RWPE1 (cell line): ENCODE measurements around the gene NMNAT2.

ENCODE experiments used
- CTCF ChIA-PET: fragments of 350-600 bp; sonication (Branson Sonifier 250); formaldehyde crosslinking; extraction: SDS; loops from one replicate; lab custom pipeline; 2021; lab: Yijun Ruan, JAX
- POLR2A ChIA-PET: fragments of 400-600 bp; formaldehyde crosslinking; extraction: SDS; loops from one replicate; lab custom pipeline; 2020; ENCODE audit warnings: antibody characterized with exemption; ENCODE audit not compliant: low non-redundant PET; lab: Yijun Ruan, JAX
- DNase-seq: peaks from one replicate; pipeline ENCODE4 v3.0.0; 2012; ENCODE audit warnings: low spot score
- H3K27ac ChIP-seq: fragments of 450-650 bp; 2 replicates; pipeline ENCODE4 v1.5.1; 2017
- TF ChIP-seq, protein P1 (sequence below): fragments of 450-650 bp; conservative IDR thresholded peaks from 2 replicates; pipeline ENCODE4 v1.5.1; 2017; ENCODE audit warnings: low read depth, mild to moderate bottlenecking

The NMNAT2 gene

GRCh38 chr1:183255073-183255472, 163.1 kb downstream of the NMNAT2 start:
- H3K27ac ChIP-seq = no peak overlapping the region
- ChIA-PET CTCF (no interaction called here), POLR2A (no interaction called here)
- no peak for DNase-seq
- TF ChIP-seq, protein P1, sequence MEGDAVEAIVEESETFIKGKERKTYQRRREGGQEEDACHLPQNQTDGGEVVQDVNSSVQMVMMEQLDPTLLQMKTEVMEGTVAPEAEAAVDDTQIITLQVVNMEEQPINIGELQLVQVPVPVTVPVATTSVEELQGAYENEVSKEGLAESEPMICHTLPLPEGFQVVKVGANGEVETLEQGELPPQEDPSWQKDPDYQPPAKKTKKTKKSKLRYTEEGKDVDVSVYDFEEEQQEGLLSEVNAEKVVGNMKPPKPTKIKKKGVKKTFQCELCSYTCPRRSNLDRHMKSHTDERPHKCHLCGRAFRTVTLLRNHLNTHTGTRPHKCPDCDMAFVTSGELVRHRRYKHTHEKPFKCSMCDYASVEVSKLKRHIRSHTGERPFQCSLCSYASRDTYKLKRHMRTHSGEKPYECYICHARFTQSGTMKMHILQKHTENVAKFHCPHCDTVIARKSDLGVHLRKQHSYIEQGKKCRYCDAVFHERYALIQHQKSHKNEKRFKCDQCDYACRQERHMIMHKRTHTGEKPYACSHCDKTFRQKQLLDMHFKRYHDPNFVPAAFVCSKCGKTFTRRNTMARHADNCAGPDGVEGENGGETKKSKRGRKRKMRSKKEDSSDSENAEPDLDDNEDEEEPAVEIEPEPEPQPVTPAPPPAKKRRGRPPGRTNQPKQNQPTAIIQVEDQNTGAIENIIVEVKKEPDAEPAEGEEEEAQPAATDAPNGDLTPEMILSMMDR = no peak

- ChIA-PET POLR2A (no interaction called here), CTCF (no interaction called here)
- no peak for DNase-seq
- TF ChIP-seq, protein P1 = no peak
- H3K27ac ChIP-seq = peak overlapping the region; percentile 32
These were observed 166.2 kb downstream of the NMNAT2 start for GRCh38 chr1:183251959-183252450.

DNA sequence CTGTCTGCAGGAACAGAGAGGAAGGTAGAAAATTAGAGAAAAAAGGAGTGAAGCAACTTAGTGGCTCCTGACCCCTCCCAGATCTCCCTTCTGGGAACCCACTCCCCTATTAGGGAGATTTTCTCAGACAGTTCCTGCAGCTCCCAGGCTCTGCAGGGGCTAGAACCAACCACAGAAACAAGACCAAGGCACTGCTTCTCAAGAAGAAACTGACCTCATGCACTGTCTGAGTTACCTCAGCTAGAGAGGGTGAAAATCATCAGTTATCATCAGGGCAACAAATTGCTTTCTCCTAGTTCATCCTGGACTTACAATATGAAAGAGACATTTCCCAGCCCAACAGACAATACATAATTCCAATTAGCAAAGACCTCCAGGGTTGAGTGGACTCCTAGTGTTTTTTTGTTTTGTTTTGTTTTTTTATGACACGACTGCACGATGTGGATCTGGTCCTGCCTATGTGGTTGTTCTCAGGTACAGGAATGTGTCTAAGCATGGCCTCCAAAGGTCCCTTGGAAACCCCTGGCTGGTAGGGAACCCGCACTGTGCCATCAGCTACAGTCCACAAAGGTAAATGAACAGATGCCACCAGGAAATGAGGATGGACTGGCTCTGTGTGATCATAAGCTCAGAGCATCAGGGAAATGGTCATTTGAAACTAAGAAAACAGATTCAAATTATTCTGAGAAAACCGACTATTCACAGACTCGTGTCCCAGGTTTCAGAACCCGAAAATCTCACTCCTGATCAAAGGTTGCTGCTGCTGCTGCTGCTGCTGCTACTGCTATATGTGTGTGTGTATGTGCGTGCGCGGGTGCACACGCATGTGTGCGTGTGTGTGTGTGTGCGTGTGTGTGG, 166.8 kb downstream of the NMNAT2 start:
- ChIA-PET CTCF (no interaction called here), POLR2A (no interaction called here)
- TF ChIP-seq, protein P1 = no peak
- DNase-seq = no peak
- H3K27ac ChIP-seq = peak overlapping the region; percentile 32; the same call in 1 of the 2 replicates

GRCh38 chr1:183249941-183250452, 168.2 kb downstream of the NMNAT2 start:
- DNase-seq = no peak
- ChIA-PET CTCF (no interaction called here), POLR2A (no interaction called here)
- H3K27ac ChIP-seq = peak overlapping the region; percentile 53; the same call in 1 of the 2 replicates
- TF ChIP-seq, protein P1 = no peak

GRCh38 chr1:183248989-183249691, 169.0 kb downstream of the NMNAT2 start:
- TF ChIP-seq, protein P1 = no peak
- CTCF ChIA-PET = interaction anchor here (0.8 kb wide), 1 partner anchor 14 kb away, joined by 4 read pairs; no protein-coding TSS in a partner anchor
- no peak for DNase-seq
- peak overlapping the region; percentile 53; the same call in 1 of the 2 replicates for H3K27ac ChIP-seq
- POLR2A ChIA-PET = no interaction called here

- ChIA-PET POLR2A (interaction anchor here (0.7 kb wide), 1 partner anchor 110 kb away, joined by 3 read pairs; no protein-coding TSS in a partner anchor), CTCF (no interaction called here)
- H3K27ac ChIP-seq = no peak overlapping the region
- DNase-seq = no peak
- TF ChIP-seq, protein P1 = no peak
These were observed 170.2 kb downstream of the NMNAT2 start for GRCh38 chr1:183247931-183248330.
